Activated T-cell treated with anti-CD3 and anti-CD28 coated beads for 4 hours (primary cell): Measurements from ENCODE around the gene SRGAP3.

Experiments used
- DNase-seq: peaks from one replicate; pipeline ENCODE4 v3.0.0-alpha.2; 2020

Gene SRGAP3

GRCh38 chr3:9251055-9251786 lies 1.8 kb upstream of the SRGAP3 start:
- no peak for DNase-seq

GRCh38 chr3:9250236-9250635 lies 790 bp upstream of the SRGAP3 start:
- no peak for DNase-seq

GRCh38 chr3:9248522-9249271 lies 749 bp downstream of the SRGAP3 start:
- DNase-seq, result no peak

- no peak for DNase-seq
These were observed 1.4 kb downstream of the SRGAP3 start for GRCh38 chr3:9247941-9248521.

GRCh38 chr3:9247361-9247940 lies 2.0 kb downstream of the SRGAP3 start:
- DNase-seq, result no peak

GRCh38 chr3:9246189-9246588 lies 3.3 kb downstream of the SRGAP3 start:
- DNase-seq, result no peak

GRCh38 chr3:9244495-9245183 lies 4.8 kb downstream of the SRGAP3 start:
- DNase-seq, result no peak

- DNase-seq, result no peak
These were observed 7.5 kb downstream of the SRGAP3 start for GRCh38 chr3:9241956-9242355.

- DNase-seq, result no peak
These were observed 9.8 kb downstream of the SRGAP3 start for GRCh38 chr3:9239680-9240079.

- no peak for DNase-seq
These were observed 10.6 kb downstream of the SRGAP3 start for GRCh38 chr3:9238721-9239295.

- DNase-seq, result no peak
These were observed 11.2 kb downstream of the SRGAP3 start for GRCh38 chr3:9238276-9238675.

GRCh38 chr3:9233814-9234600 lies 15.4 kb downstream of the SRGAP3 start:
- DNase-seq, result no peak

GRCh38 chr3:9233101-9233500 lies 16.3 kb downstream of the SRGAP3 start:
- no peak for DNase-seq

GRCh38 chr3:9231937-9232336 lies 17.5 kb downstream of the SRGAP3 start:
- DNase-seq, result no peak

- no peak for DNase-seq
These were observed 18.0 kb downstream of the SRGAP3 start for GRCh38 chr3:9231471-9231870.

GRCh38 chr3:9231006-9231405 lies 18.4 kb downstream of the SRGAP3 start:
- no peak for DNase-seq

- no peak for DNase-seq
These were observed 18.9 kb downstream of the SRGAP3 start for GRCh38 chr3:9230596-9230995.

- no peak for DNase-seq
These were observed 19.6 kb downstream of the SRGAP3 start for GRCh38 chr3:9229879-9230278.

- no peak for DNase-seq
These were observed 20.1 kb downstream of the SRGAP3 start for GRCh38 chr3:9229325-9229724.

- no peak for DNase-seq
These were observed 23.1 kb downstream of the SRGAP3 start for GRCh38 chr3:9226326-9226725.

GRCh38 chr3:9225268-9225667 lies 24.2 kb downstream of the SRGAP3 start:
- DNase-seq, result no peak

GRCh38 chr3:9224490-9224889 lies 25.0 kb downstream of the SRGAP3 start:
- no peak for DNase-seq
